PC-9 (cell line): ENCODE results near the gene SNX25. TPM values are rescaled to one million over a fixed set of nuclear protein-coding genes. Genes with fewer than 3 reads are reported as not detected.

Source experiments
- BruUV-seq: library from RNA; stranded (reverse); fragments of 400-500 nt; replicated peaks from 2 replicates; lab custom pipeline; 2021; lab: Mats Ljungman, UMichigan
- CTCF ChIA-PET: fragments of 300-600 bp; sonication (Branson Sonifier 250); formaldehyde crosslinking; loops from one replicate; lab custom pipeline; 2022; ENCODE audit warnings: antibody characterized with exemption; lab: Charles Lee
- POLR2A ChIA-PET: fragments of 300-600 bp; sonication (Branson Sonifier 250); formaldehyde crosslinking; loops from one replicate; lab custom pipeline; 2022; ENCODE audit warnings: antibody characterized with exemption; ENCODE audit not compliant: unreplicated experiment; lab: Charles Lee
- DNase-seq, 2 experiments: peaks; one replicate each; pipeline versions ENCODE4 v3.0.0 to v3.0.0-alpha.2; 2015 to 2022; ENCODE audit warnings: mixed read lengths in 1 of 2
- H2AFZ ChIP-seq: fragments of 200-600 bp; sonication (generic); 2 replicates; pipeline ENCODE4 v1.8.1; 2017; ENCODE audit warnings: antibody characterized with exemption
- H3F3A ChIP-seq: fragments of 200-600 bp; sonication (generic); 2 replicates; pipeline ENCODE4 v1.8.1; 2017; ENCODE audit warnings: antibody characterized with exemption, mild to moderate bottlenecking, low read depth; ENCODE audit not compliant: insufficient read depth
- H3K27ac ChIP-seq: fragments of 200-600 bp; sonication (generic); 2 replicates; pipeline ENCODE4 v1.6.1; 2016; ENCODE audit warnings: mixed run types
- H3K27me3 ChIP-seq: fragments of 200-600 bp; sonication (generic); 2 replicates; pipeline ENCODE4 v1.6.1; 2016; ENCODE audit warnings: low read depth, mixed run types; ENCODE audit not compliant: insufficient read depth
- H3K36me3 ChIP-seq: fragments of 200-600 bp; sonication (generic); 2 replicates; pipeline ENCODE4 v1.6.1; 2016; ENCODE audit warnings: low read depth, mixed run types
- H3K4me1 ChIP-seq: fragments of 200-600 bp; sonication (generic); replicated peaks from 2 replicates; pipeline ENCODE4 v1.6.1; 2016; ENCODE audit warnings: mixed run types; ENCODE audit not compliant: insufficient read depth
- H3K4me2 ChIP-seq: fragments of 200-600 bp; sonication (generic); 2 replicates; pipeline ENCODE4 v1.6.1; 2017; ENCODE audit warnings: mixed run types
- H3K4me3 ChIP-seq: fragments of 200-600 bp; sonication (generic); 2 replicates; pipeline ENCODE4 v1.6.1; 2016; ENCODE audit warnings: mixed run types
- H3K79me2 ChIP-seq: fragments of 200-600 bp; sonication (generic); 2 replicates; pipeline ENCODE4 v1.6.1; 2017; ENCODE audit warnings: low read depth, mixed run types
- H3K9me2 ChIP-seq: fragments of 200-600 bp; sonication (generic); 2 replicates; pipeline ENCODE4 v1.8.1; 2017; ENCODE audit warnings: mild to moderate bottlenecking; ENCODE audit not compliant: insufficient read depth
- H3K9me3 ChIP-seq: fragments of 200-600 bp; sonication (generic); 2 replicates; pipeline ENCODE4 v1.8.1; 2016; ENCODE audit warnings: low read depth; ENCODE audit not compliant: insufficient read depth
- H4K20me1 ChIP-seq: fragments of 200-600 bp; sonication (generic); 2 replicates; pipeline ENCODE4 v1.8.1; 2017; ENCODE audit not compliant: insufficient read depth
- EZH2 ChIP-seq: fragments of 200-600 bp; sonication (generic); IDR thresholded peaks from 2 replicates; pipeline ENCODE4 v1.8.0; 2017; ENCODE audit warnings: antibody characterized with exemption, low read depth
- intact Hi-C: fragments of 100-400 bp; cut with micrococcal nuclease; formaldehyde crosslinking; loops from one replicate; pipeline ENCODE4 v1.10.0; 2022; ENCODE audit not compliant: unreplicated experiment
- total RNA-seq: library from RNA; stranded (reverse); gene quantifications from 2 replicates; pipeline ENCODE4 v1.2.3, GENCODE V29; 2021
- TF ChIP-seq, protein P1 (sequence below): fragments of 200-600 bp; sonication (generic); conservative IDR thresholded peaks from 2 replicates; pipeline ENCODE4 v1.6.1; 2017; ENCODE audit warnings: mixed run types, antibody characterized with exemption, mild to moderate bottlenecking, moderate library complexity

The SNX25 gene
- total RNA-seq, 1 experiment from 2014 or later: 18.0 TPM

DNA sequence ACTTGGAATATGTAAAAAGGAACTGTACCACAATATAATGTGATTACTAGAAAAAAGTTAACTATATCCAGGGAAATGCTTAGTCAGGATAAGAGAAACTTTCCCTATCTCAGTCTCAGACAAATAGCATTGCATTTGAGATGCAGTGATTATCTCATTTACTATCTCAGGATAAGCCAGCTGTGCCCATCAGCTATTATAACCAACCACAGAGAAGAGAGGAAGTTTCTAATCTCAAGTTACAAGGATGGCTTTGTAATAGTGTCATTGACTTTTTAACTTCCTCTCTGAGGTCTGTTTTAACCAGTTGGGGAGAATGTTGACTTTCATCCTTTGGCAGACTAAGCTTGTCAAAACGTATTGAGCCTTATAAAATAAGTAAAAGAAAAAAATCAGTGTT is 56.5 kb downstream of the SNX25 start:
- no peaks in the 10 kb centered on the region for H3K9me2 ChIP-seq
- peaks cover 15% of the 10 kb centered on the region; the same call in 1 of the 2 replicates for H3F3A ChIP-seq
- peaks cover 20% of the 10 kb centered on the region for H3K4me1 ChIP-seq
- intact Hi-C loops: loop anchor here (5.0 kb wide), 1 partner anchor 64 kb away; the partner anchor contains the start of gene CFAP97
- no peak for TF ChIP-seq EZH2
- TF ChIP-seq, protein P1, sequence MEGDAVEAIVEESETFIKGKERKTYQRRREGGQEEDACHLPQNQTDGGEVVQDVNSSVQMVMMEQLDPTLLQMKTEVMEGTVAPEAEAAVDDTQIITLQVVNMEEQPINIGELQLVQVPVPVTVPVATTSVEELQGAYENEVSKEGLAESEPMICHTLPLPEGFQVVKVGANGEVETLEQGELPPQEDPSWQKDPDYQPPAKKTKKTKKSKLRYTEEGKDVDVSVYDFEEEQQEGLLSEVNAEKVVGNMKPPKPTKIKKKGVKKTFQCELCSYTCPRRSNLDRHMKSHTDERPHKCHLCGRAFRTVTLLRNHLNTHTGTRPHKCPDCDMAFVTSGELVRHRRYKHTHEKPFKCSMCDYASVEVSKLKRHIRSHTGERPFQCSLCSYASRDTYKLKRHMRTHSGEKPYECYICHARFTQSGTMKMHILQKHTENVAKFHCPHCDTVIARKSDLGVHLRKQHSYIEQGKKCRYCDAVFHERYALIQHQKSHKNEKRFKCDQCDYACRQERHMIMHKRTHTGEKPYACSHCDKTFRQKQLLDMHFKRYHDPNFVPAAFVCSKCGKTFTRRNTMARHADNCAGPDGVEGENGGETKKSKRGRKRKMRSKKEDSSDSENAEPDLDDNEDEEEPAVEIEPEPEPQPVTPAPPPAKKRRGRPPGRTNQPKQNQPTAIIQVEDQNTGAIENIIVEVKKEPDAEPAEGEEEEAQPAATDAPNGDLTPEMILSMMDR: no peak
- H4K20me1 ChIP-seq: no peaks in the 10 kb centered on the region
- ChIA-PET CTCF (no interaction called here), POLR2A (no interaction called here)
- no peaks in the 10 kb centered on the region for H3K36me3 ChIP-seq
- DNase-seq: no peak
- H3K79me2 ChIP-seq: no peaks in the 10 kb centered on the region
- BruUV-seq: no TSS peak
- no peak overlapping the region for H3K4me2 ChIP-seq
- no peak overlapping the region for H3K4me3 ChIP-seq
- H3K9me3 ChIP-seq: no peaks in the 10 kb centered on the region
- H3K27ac ChIP-seq: no peak overlapping the region
- H2AFZ ChIP-seq: no peak overlapping the region
- H3K27me3 ChIP-seq: no peaks in the 10 kb centered on the region

DNA sequence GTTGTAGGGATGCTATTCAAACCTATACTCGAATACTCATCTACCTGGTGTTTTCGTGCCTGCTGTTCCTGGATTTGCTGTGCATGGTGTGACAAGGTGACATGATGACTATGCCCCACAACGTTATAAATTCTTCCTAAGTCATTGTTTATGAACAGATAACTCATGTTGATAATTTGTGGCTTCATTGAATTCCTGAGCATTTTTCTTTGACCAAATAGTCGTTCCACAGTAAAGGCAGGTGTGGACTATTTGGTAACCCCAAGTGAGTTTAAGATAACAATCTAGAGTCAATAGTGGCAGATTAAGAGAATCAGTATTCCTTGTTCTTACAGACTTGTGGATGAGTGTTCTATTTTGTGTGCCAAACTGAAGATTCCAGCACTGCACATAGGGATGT is 59.9 kb downstream of the SNX25 start:
- DNase-seq: peak; percentile 39 to 91
- ChIA-PET CTCF (interaction anchor here (0.7 kb wide), 1 partner anchor 305 kb away, joined by 3 read pairs; no protein-coding TSS in a partner anchor), POLR2A (interaction anchor here (0.5 to 0.6 kb wide), 2 partner anchors 10 to 132 kb away, joined by 4 to 5 read pairs; no protein-coding TSS in a partner anchor)
- no peaks in the 10 kb centered on the region for H3K9me3 ChIP-seq
- H3K4me2 ChIP-seq: peak overlapping the region; percentile 41
- TF ChIP-seq, protein P1: no peak
- no peak for TF ChIP-seq EZH2
- no peak overlapping the region for H3K4me3 ChIP-seq
- H3K9me2 ChIP-seq: no peaks in the 10 kb centered on the region
- H3K79me2 ChIP-seq: no peaks in the 10 kb centered on the region
- no peak overlapping the region for H2AFZ ChIP-seq
- H3K27ac ChIP-seq: peak overlapping the region; percentile 14; the same call in 1 of the 2 replicates
- H3F3A ChIP-seq: peaks cover 15% of the 10 kb centered on the region; the same call in 1 of the 2 replicates
- no TSS peak for BruUV-seq
- intact Hi-C loops: loop anchor here (5.0 kb wide), 1 partner anchor 67 kb away; the partner anchor contains the start of gene CFAP97
- H3K4me1 ChIP-seq: peaks cover 20% of the 10 kb centered on the region
- H4K20me1 ChIP-seq: no peaks in the 10 kb centered on the region
- no peaks in the 10 kb centered on the region for H3K36me3 ChIP-seq
- H3K27me3 ChIP-seq: no peaks in the 10 kb centered on the region

DNA sequence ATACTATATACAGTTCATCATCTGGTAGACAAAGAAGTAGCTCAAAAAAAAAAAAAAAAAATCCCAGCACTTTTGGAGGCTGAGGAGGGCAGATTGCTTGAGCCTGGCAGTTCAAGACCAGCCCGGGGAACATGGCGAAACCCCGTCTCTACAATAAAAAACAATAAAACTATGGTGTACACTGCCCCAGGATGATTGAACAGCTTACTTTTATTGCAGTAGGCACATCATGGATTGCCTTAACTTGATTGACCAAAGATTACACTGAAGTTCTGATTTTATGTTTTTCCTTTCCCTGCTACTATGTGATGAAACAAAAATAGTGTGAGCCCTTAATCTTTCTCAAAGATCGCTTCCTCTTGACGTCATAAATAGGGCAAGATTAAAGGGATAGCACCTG is 60.6 kb downstream of the SNX25 start:
- Histone ChIP-seq H3K4me1 (peaks cover 20% of the 10 kb centered on the region), H2AFZ (no peak overlapping the region), H3K9me3 (no peaks in the 10 kb centered on the region), H4K20me1 (no peaks in the 10 kb centered on the region), H3K79me2 (no peaks in the 10 kb centered on the region), H3F3A (peaks cover 15% of the 10 kb centered on the region; the same call in 1 of the 2 replicates), H3K27me3 (no peaks in the 10 kb centered on the region), H3K4me2 (peak overlapping the region; percentile 41; the same call in 1 of the 2 replicates), H3K4me3 (no peak overlapping the region), H3K9me2 (no peaks in the 10 kb centered on the region), H3K36me3 (no peaks in the 10 kb centered on the region), H3K27ac (no peak overlapping the region)
- DNase-seq: no peak
- ChIA-PET POLR2A (no interaction called here), CTCF (interaction anchor here (0.7 kb wide), 2 partner anchors 304 to 982 kb away, joined by 3 read pairs; no protein-coding TSS in a partner anchor)
- TF ChIP-seq EZH2: no peak
- TF ChIP-seq, protein P1: no peak
- intact Hi-C loops: no loop called here
- no TSS peak for BruUV-seq
